ENCODE results near the gene IRS2. TPM values are rescaled to one million over a fixed set of nuclear protein-coding genes. Genes with fewer than 3 reads are reported as not detected.

Gene IRS2
- total and polyA plus RNA-seq, 9 donors = 14.6 to 40.9 (median 26.6) TPM

GRCh38 chr13:109745060-109745459 is 41.3 kb downstream of the IRS2 start:
- H3K4me1 ChIP-seq (ENCODE audit: insufficient read depth) = peaks cover 6% of the 10 kb centered on the region
- TF ChIP-seq CTCF (IDR thresholded peaks at IDR 0.05) (no peak), EP300 (IDR thresholded peaks at IDR 0.05) (no peak), POLR2A (IDR thresholded peaks at IDR 0.05) (no peak)
- intact Hi-C loops (cut with DNase I) = no loop called here
- H3K27ac ChIP-seq = peak overlapping the region in 1 of 2 donors; percentile 23
- H3K27me3 ChIP-seq = no peaks in the 10 kb centered on the region
- no peak for DNase-seq
- 87 to 88% (median 88%) methylated on average over 19 of the region's 19 CpGs for WGBS, 3 donors
- no peaks in the 10 kb centered on the region for H3K36me3 ChIP-seq
- no peaks in the 10 kb centered on the region for H3K9me3 ChIP-seq
- no peak overlapping the region for H3K4me3 ChIP-seq

GRCh38 chr13:109744512-109745051 is 41.8 kb downstream of the IRS2 start:
- 10 to 19% (median 17%) methylated on average over 23 of the region's 23 CpGs for WGBS, 3 donors
- no peak for TF ChIP-seq POLR2A (IDR thresholded peaks at IDR 0.05)
- TF ChIP-seq EP300 (IDR thresholded peaks at IDR 0.05) = no peak
- TF ChIP-seq CTCF (IDR thresholded peaks at IDR 0.05) = no peak
- peak; percentile 82 to 95 (median 91) for DNase-seq

GRCh38 chr13:109743706-109744453 is 42.5 kb downstream of the IRS2 start:
- intact Hi-C loops (cut with DNase I) = no loop called here
- Histone ChIP-seq H3K4me1 (ENCODE audit: insufficient read depth) (peaks cover 6% of the 10 kb centered on the region), H3K9me3 (no peaks in the 10 kb centered on the region), H3K4me3 (no peak overlapping the region), H3K36me3 (no peaks in the 10 kb centered on the region), H3K27ac (no peak overlapping the region), H3K27me3 (no peaks in the 10 kb centered on the region)
- peak in 1 of 5 donors; percentile 46 for DNase-seq
- TF ChIP-seq POLR2A (IDR thresholded peaks at IDR 0.05) (no peak), CTCF (IDR thresholded peaks at IDR 0.05) (no peak), EP300 (IDR thresholded peaks at IDR 0.05) (no peak)
- WGBS, 3 donors = 27 to 42% (median 36%) methylated on average over 12 of the region's 12 CpGs

More at GRCh38 chr13:109744512-109745051, 41.8 kb downstream of the IRS2 start:
- Histone ChIP-seq H3K4me3 (no peak overlapping the region), H3K36me3 (no peaks in the 10 kb centered on the region), H3K27me3 (no peaks in the 10 kb centered on the region), H3K4me1 (ENCODE audit: insufficient read depth) (peaks cover 6% of the 10 kb centered on the region), H3K9me3 (no peaks in the 10 kb centered on the region), H3K27ac (peak overlapping the region in 1 of 2 donors; percentile 23)
- intact Hi-C loops (cut with DNase I) = no loop called here

- Histone ChIP-seq H3K36me3 (no peaks in the 10 kb centered on the region), H3K4me1 (ENCODE audit: insufficient read depth) (peaks cover 6% of the 10 kb centered on the region), H3K4me3 (no peak overlapping the region), H3K9me3 (no peaks in the 10 kb centered on the region), H3K27ac (no peak overlapping the region), H3K27me3 (no peaks in the 10 kb centered on the region)
- no peak for DNase-seq
- intact Hi-C loops (cut with DNase I) = no loop called here
- TF ChIP-seq CTCF (IDR thresholded peaks at IDR 0.05) = no peak
- TF ChIP-seq EP300 (IDR thresholded peaks at IDR 0.05) = no peak
- no peak for TF ChIP-seq POLR2A (IDR thresholded peaks at IDR 0.05)
- WGBS, 3 donors = 78 to 90% (median 85%) methylated on average over 7 of the region's 7 CpGs
Observed at GRCh38 chr13:109741966-109742365, 44.4 kb downstream of the IRS2 start.
